Measurements from ENCODE around the gene OBSCN. TPM values are rescaled to one million over a fixed set of nuclear protein-coding genes. Genes with fewer than 3 reads are reported as not detected.
A peak's percentile ranks its signal among the peaks of the same experiment; 100 is the strongest.

The OBSCN gene
- total and polyA plus RNA-seq, 2 donors: 10.1 to 75.9 TPM

DNA sequence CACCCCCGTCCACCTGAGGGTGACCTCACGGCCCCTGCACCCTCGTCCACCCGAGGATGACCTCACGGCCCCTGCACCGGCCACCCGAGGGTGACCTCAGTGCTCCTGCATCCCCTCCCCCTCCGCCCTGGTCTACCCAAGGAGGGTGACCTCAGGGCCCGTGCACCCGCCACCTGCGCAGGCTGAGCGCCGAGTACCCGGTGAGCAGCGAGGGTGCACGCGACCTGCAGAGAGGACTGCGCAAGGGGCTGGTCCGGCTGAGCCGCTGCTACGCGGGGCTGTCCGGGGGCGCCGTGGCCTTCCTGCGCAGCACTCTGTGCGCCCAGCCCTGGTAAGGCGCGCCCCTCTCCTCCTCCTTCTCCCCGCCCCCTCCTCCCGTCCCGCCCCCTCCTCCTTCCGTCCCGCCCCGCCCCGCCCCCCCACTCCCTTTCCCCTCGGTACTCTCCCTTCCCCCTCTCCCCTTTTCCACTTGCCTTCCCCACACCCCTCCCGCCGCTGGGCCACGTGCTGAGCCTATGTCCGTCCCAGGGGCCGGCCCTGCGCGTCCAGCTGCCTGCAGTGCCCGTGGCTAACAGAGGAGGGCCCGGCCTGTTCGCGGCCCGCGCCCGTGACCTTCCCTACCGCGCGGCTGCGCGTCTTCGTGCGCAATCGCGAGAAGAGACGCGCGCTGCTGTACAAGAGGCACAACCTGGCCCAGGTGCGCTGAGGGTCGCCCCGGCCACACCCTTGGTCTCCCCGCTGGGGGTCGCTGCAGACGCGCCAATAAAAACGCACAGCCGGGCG is 170.4 kb downstream of the OBSCN start:
- peak in 8 of 9 donors; percentile 24 to 75 (median 46) for DNase-seq (ENCODE audit: low read depth in 6 of 9, low spot score in 9 of 9)
- Histone ChIP-seq H3K9me3 (ENCODE audit: control insufficient read depth in 2 of 2, insufficient read depth in 1 of 2, low read length in 1 of 2) (no peaks in the 10 kb centered on the region), H3K36me3 (ENCODE audit: control insufficient read depth in 2 of 2, insufficient read depth in 2 of 2, low read length in 1 of 2) (no peaks in the 10 kb centered on the region), H3K27ac (ENCODE audit: low read depth in 1 of 2, low read length in 1 of 2) (no peak overlapping the region), H3K4me1 (ENCODE audit: control insufficient read depth in 2 of 2, insufficient read depth in 2 of 2, low read length in 2 of 2) (peaks cover 8 to 14% of the 10 kb centered on the region in 2 donors), H3K27me3 (ENCODE audit: control insufficient read depth in 2 of 2, insufficient read depth in 1 of 2, low read length in 1 of 2) (peaks cover 17 to 49% of the 10 kb centered on the region in 2 donors), H3K4me3 (ENCODE audit: low read length in 2 of 2) (peak overlapping the region; percentile 45 to 60)
- WGBS: 12% methylated on average over 69 of the region's 73 CpGs

DNA sequence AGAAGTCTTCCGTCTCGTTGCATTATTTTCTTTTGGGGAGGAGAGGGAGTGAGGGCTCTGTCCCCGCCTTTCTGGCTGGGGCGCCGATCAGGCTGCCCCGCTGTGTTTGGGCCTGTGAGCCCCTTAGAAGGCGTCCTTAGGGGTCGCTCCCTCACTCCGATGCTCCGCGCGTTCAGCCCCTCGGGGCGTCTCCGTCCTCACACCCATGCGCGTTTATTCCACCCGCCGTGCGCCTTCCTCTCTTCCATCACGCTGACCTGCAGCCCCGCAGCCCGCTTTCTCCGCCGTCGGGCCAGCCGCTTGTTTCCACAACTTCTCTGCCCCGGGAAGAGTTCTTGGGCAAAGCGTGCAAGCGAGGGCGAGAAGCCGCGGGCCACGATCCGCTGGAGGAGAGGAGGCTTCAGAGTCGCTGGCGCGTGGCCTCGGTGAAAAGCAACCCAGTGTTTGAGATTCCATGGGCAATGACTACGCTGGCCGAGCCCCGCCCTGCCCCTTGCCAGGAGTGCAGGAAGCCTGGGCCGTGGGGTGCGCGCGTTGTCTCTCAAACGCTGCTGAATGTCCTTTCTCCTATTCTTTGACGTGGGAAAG is 171.1 kb downstream of the OBSCN start:
- peaks cover 17 to 53% of the 10 kb centered on the region in 2 donors for H3K27me3 ChIP-seq (ENCODE audit: control insufficient read depth in 2 of 2, insufficient read depth in 1 of 2, low read length in 1 of 2)
- H3K9me3 ChIP-seq (ENCODE audit: control insufficient read depth in 2 of 2, insufficient read depth in 1 of 2, low read length in 1 of 2): no peaks in the 10 kb centered on the region
- H3K36me3 ChIP-seq (ENCODE audit: control insufficient read depth in 2 of 2, insufficient read depth in 2 of 2, low read length in 1 of 2): no peaks in the 10 kb centered on the region
- 4% methylated on average over 48 of the region's 48 CpGs for WGBS
- H3K4me3 ChIP-seq (ENCODE audit: low read length in 2 of 2): peak overlapping the region; percentile 45 to 60
- DNase-seq (ENCODE audit: low read depth in 6 of 9, low spot score in 9 of 9): peak in 1 of 9 donors; percentile 9
- peaks cover 8 to 14% of the 10 kb centered on the region in 2 donors for H3K4me1 ChIP-seq (ENCODE audit: control insufficient read depth in 2 of 2, insufficient read depth in 2 of 2, low read length in 2 of 2)
- no peak overlapping the region for H3K27ac ChIP-seq (ENCODE audit: low read depth in 1 of 2, low read length in 1 of 2)

DNA sequence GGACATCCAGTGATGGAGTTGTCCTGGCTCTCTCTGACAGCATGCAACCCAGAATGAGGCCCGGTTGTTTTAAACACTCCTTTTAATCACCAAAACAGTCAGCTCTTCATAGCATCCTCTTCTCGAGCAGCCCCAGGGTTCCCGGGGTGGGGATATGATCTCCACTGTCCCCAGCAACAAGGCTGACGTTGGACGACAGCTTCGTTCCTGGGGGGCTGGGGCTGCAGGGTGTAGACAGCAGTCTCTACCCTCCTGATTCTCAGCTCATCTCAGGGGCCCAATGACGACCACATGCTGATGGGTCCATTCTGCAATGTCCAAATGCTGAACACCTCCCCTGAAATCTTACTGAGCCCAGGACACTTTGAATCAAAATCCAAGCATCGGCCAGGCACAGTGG is 171.8 kb downstream of the OBSCN start:
- H3K4me1 ChIP-seq (ENCODE audit: control insufficient read depth in 2 of 2, insufficient read depth in 2 of 2, low read length in 2 of 2): peaks cover 8 to 14% of the 10 kb centered on the region in 2 donors
- no peak for DNase-seq (ENCODE audit: low read depth in 6 of 9, low spot score in 9 of 9)
- WGBS: 92% methylated on average over 8 of the region's 8 CpGs
- no peaks in the 10 kb centered on the region for H3K9me3 ChIP-seq (ENCODE audit: control insufficient read depth in 2 of 2, insufficient read depth in 1 of 2, low read length in 1 of 2)
- no peaks in the 10 kb centered on the region for H3K36me3 ChIP-seq (ENCODE audit: control insufficient read depth in 2 of 2, insufficient read depth in 2 of 2, low read length in 1 of 2)
- H3K27me3 ChIP-seq (ENCODE audit: control insufficient read depth in 2 of 2, insufficient read depth in 1 of 2, low read length in 1 of 2): peaks cover 17 to 53% of the 10 kb centered on the region in 2 donors
- H3K27ac ChIP-seq (ENCODE audit: low read depth in 1 of 2, low read length in 1 of 2): no peak overlapping the region
- no peak overlapping the region for H3K4me3 ChIP-seq (ENCODE audit: low read length in 2 of 2)

DNA sequence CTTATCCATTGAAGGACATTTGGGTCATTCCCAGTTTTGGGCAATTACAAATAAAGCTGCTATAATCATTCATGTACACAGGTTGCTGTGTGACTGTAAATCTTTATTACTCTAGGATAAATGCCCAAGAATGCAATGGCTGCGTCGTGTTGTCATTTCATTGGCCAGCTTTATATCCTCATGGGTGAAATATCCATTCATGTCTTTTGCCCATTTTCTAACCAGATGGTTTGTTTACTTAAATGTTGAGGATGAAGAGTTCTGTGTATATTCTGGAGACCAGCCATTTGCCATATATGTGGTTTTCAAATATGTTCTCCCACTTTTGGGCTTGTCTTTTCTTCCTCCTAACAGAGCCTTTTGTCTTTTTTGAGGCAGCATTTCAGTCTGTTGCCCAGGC is 173.5 kb downstream of the OBSCN start:
- no peak for DNase-seq (ENCODE audit: low read depth in 6 of 9, low spot score in 9 of 9)
- Histone ChIP-seq H3K4me1 (ENCODE audit: control insufficient read depth in 2 of 2, insufficient read depth in 2 of 2, low read length in 2 of 2) (peaks cover 8 to 14% of the 10 kb centered on the region in 2 donors), H3K27me3 (ENCODE audit: control insufficient read depth in 2 of 2, insufficient read depth in 1 of 2, low read length in 1 of 2) (peaks cover 17 to 53% of the 10 kb centered on the region in 2 donors), H3K9me3 (ENCODE audit: control insufficient read depth in 2 of 2, insufficient read depth in 1 of 2, low read length in 1 of 2) (no peaks in the 10 kb centered on the region), H3K36me3 (ENCODE audit: control insufficient read depth in 2 of 2, insufficient read depth in 2 of 2, low read length in 1 of 2) (no peaks in the 10 kb centered on the region), H3K27ac (ENCODE audit: low read depth in 1 of 2, low read length in 1 of 2) (no peak overlapping the region), H3K4me3 (ENCODE audit: low read length in 2 of 2) (no peak overlapping the region)
- 99% methylated on average over 2 of the region's 2 CpGs for WGBS

DNA sequence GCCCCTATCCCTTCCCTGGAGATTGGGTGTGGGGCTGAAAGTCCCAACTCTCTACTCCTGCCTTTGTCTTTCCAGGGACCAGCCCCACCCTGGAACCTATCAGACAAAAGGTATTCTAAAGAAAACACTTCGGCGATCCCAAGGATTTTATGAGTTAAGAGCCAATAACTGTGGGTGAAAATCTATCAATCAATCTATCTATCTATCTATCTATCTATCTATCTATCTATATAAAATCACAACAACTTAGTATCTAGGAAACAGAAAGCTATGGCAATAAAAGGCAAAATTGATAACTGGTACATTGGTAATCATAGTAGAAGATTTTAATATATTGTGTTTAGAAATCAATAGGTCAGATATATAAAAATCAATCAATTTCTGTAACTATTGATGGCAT is 175.9 kb downstream of the OBSCN start:
- H3K36me3 ChIP-seq (ENCODE audit: control insufficient read depth in 2 of 2, insufficient read depth in 2 of 2, low read length in 1 of 2): no peaks in the 10 kb centered on the region
- DNase-seq (ENCODE audit: low read depth in 6 of 9, low spot score in 9 of 9): no peak
- WGBS: 94% methylated on average over 2 of the region's 2 CpGs
- H3K9me3 ChIP-seq (ENCODE audit: control insufficient read depth in 2 of 2, insufficient read depth in 1 of 2, low read length in 1 of 2): no peaks in the 10 kb centered on the region
- peaks cover 5 to 6% of the 10 kb centered on the region in 2 donors for H3K4me1 ChIP-seq (ENCODE audit: control insufficient read depth in 2 of 2, insufficient read depth in 2 of 2, low read length in 2 of 2)
- no peak overlapping the region for H3K4me3 ChIP-seq (ENCODE audit: low read length in 2 of 2)
- no peak overlapping the region for H3K27ac ChIP-seq (ENCODE audit: low read depth in 1 of 2, low read length in 1 of 2)
- peaks cover 17 to 34% of the 10 kb centered on the region in 2 donors for H3K27me3 ChIP-seq (ENCODE audit: control insufficient read depth in 2 of 2, insufficient read depth in 1 of 2, low read length in 1 of 2)

DNA sequence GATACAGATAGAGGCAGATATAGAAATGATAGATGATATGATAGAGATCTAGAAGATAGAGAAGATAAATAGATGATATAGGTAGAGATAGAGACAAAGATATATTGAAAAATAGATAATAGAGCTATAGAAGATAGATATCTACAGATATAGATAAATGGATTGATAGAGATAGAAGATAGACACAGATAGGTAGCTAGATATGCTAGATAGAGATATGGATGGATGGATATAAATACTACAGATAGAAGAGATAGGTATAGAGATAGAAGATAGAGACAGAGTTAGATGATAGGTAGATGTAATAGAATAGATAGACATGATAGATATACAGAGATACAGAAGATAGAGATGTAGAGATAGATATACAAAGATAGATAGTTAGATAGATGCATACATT is 177.4 kb downstream of the OBSCN start:
- Histone ChIP-seq H3K27me3 (ENCODE audit: control insufficient read depth in 2 of 2, insufficient read depth in 1 of 2, low read length in 1 of 2) (peaks cover 8 to 20% of the 10 kb centered on the region in 2 donors), H3K4me1 (ENCODE audit: control insufficient read depth in 2 of 2, insufficient read depth in 2 of 2, low read length in 2 of 2) (no peaks in the 10 kb centered on the region), H3K4me3 (ENCODE audit: low read length in 2 of 2) (no peak overlapping the region), H3K9me3 (ENCODE audit: control insufficient read depth in 2 of 2, insufficient read depth in 1 of 2, low read length in 1 of 2) (no peaks in the 10 kb centered on the region), H3K27ac (ENCODE audit: low read depth in 1 of 2, low read length in 1 of 2) (no peak overlapping the region), H3K36me3 (ENCODE audit: control insufficient read depth in 2 of 2, insufficient read depth in 2 of 2, low read length in 1 of 2) (no peaks in the 10 kb centered on the region)
- DNase-seq (ENCODE audit: low read depth in 6 of 9, low spot score in 9 of 9): no peak

DNA sequence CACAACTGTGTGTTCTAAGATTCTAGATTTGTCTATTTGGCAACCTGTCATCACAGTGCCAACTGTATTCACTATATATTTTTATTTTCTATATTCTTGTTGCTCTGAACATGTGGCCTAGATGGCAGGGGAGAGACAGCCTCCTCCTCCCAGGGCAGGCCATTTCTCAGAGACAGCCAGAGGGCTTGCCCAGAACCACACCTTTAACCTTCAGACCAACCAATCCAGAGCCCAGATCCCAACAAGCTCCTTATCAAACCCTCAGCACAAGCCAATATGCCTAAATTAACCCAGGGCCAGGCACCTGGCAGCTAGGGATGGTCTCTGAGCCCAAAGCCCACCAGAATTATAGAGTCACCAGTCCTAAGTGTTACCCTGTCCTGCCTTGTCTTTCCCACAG is 179.5 kb downstream of the OBSCN start:
- Histone ChIP-seq H3K9me3 (ENCODE audit: control insufficient read depth in 2 of 2, insufficient read depth in 1 of 2, low read length in 1 of 2) (no peaks in the 10 kb centered on the region), H3K36me3 (ENCODE audit: control insufficient read depth in 2 of 2, insufficient read depth in 2 of 2, low read length in 1 of 2) (peaks cover 0 to 6% of the 10 kb centered on the region in 2 donors), H3K27ac (ENCODE audit: low read depth in 1 of 2, low read length in 1 of 2) (no peak overlapping the region), H3K27me3 (ENCODE audit: control insufficient read depth in 2 of 2, insufficient read depth in 1 of 2, low read length in 1 of 2) (peaks cover 2 to 8% of the 10 kb centered on the region in 2 donors), H3K4me3 (ENCODE audit: low read length in 2 of 2) (no peak overlapping the region), H3K4me1 (ENCODE audit: control insufficient read depth in 2 of 2, insufficient read depth in 2 of 2, low read length in 2 of 2) (no peaks in the 10 kb centered on the region)
- DNase-seq (ENCODE audit: low read depth in 6 of 9, low spot score in 9 of 9): no peak

DNA sequence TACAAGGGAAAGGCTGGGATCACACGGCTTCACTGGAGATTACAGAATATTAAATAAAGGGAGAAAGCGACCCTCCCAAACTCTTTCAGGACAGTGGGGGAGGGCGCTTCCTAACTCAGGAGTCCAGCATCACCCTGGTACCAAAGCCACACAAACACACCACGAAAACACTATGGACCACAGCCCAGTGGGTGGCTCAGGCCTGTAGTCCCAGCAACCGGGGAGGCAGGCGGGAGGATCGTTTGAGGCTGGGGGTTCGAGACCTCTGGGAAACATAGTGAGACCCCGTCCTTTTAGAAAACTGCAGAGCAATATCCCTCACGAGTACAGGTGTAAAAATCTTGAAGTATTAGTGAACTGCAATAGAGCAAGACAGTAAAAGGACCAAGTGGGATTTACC is 182.8 kb downstream of the OBSCN start:
- Histone ChIP-seq H3K9me3 (ENCODE audit: control insufficient read depth in 2 of 2, insufficient read depth in 1 of 2, low read length in 1 of 2) (no peaks in the 10 kb centered on the region), H3K36me3 (ENCODE audit: control insufficient read depth in 2 of 2, insufficient read depth in 2 of 2, low read length in 1 of 2) (peaks cover 23 to 37% of the 10 kb centered on the region in 2 donors), H3K27ac (ENCODE audit: low read depth in 1 of 2, low read length in 1 of 2) (no peak overlapping the region), H3K27me3 (ENCODE audit: control insufficient read depth in 2 of 2, insufficient read depth in 1 of 2, low read length in 1 of 2) (no peaks in the 10 kb centered on the region), H3K4me1 (ENCODE audit: control insufficient read depth in 2 of 2, insufficient read depth in 2 of 2, low read length in 2 of 2) (no peaks in the 10 kb centered on the region), H3K4me3 (ENCODE audit: low read length in 2 of 2) (no peak overlapping the region)
- no peak for DNase-seq (ENCODE audit: low read depth in 6 of 9, low spot score in 9 of 9)
- WGBS: 97% methylated on average over 10 of the region's 10 CpGs

DNA sequence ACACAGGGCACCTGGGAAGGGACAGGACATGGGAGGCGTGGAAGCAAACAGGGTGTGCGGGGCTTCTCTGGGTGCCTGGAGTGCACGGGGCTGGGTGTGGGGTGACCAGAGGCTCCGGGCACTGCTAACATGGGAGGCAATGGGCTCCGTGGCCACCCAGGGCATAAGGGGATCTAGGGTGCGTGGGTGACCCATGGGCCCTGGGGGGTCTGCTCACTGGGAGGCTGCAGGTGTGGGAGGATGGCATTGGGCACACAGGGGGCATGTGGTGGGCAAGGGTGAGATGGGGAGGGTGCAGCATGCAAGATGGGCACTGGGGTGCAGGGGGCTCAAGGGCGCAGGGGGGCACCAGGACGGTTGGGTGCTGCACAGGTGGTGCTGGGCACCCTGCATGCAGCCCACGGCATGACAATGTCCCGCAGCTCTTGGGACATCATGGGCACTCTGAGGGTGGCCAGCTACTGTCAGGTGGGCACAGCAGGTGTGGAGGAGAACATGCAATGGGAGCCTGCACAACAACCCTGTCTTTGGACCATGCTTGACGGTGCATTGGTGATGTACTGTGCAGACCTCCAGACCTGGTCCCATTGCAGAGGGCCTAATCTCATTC is 183.7 kb downstream of the OBSCN start:
- 98% methylated on average over 11 of the region's 11 CpGs for WGBS
- Histone ChIP-seq H3K4me3 (ENCODE audit: low read length in 2 of 2) (no peak overlapping the region), H3K27me3 (ENCODE audit: control insufficient read depth in 2 of 2, insufficient read depth in 1 of 2, low read length in 1 of 2) (no peaks in the 10 kb centered on the region), H3K36me3 (ENCODE audit: control insufficient read depth in 2 of 2, insufficient read depth in 2 of 2, low read length in 1 of 2) (peaks cover 32 to 46% of the 10 kb centered on the region in 2 donors), H3K9me3 (ENCODE audit: control insufficient read depth in 2 of 2, insufficient read depth in 1 of 2, low read length in 1 of 2) (no peaks in the 10 kb centered on the region), H3K4me1 (ENCODE audit: control insufficient read depth in 2 of 2, insufficient read depth in 2 of 2, low read length in 2 of 2) (no peaks in the 10 kb centered on the region), H3K27ac (ENCODE audit: low read depth in 1 of 2, low read length in 1 of 2) (no peak overlapping the region)
- DNase-seq (ENCODE audit: low read depth in 6 of 9, low spot score in 9 of 9): no peak
